GM12865 (cell line): ENCODE results near the gene TENT5A.
"Not testable (repeated sequence)": the region's sequence is repeated elsewhere in the genome, so short reads cannot be mapped to it uniquely, and the experiment has no call there.

ENCODE experiments used
- DNase-seq: peaks from one replicate; pipeline ENCODE4 v3.0.0; 2010; ENCODE audit warnings: low read depth
- H3K4me3 ChIP-seq: 2 replicates; pipeline ENCODE4 v1.5.1; 2011; ENCODE audit warnings: mild to moderate bottlenecking, low read depth, low read length, control low read depth
- TF ChIP-seq, protein P1 (sequence below): IDR thresholded peaks from 2 replicates; pipeline ENCODE4 v1.5.1; 2011; ENCODE audit warnings: low read length, control low read depth, low read depth, inconsistent platforms; ENCODE audit not compliant: insufficient read depth; ENCODE audit errors: missing control alignments

Gene TENT5A

GRCh38 chr6:81787313-81788068, 35.0 kb upstream of the TENT5A start:
- H3K4me3 ChIP-seq: no peak overlapping the region
- TF ChIP-seq, protein P1, sequence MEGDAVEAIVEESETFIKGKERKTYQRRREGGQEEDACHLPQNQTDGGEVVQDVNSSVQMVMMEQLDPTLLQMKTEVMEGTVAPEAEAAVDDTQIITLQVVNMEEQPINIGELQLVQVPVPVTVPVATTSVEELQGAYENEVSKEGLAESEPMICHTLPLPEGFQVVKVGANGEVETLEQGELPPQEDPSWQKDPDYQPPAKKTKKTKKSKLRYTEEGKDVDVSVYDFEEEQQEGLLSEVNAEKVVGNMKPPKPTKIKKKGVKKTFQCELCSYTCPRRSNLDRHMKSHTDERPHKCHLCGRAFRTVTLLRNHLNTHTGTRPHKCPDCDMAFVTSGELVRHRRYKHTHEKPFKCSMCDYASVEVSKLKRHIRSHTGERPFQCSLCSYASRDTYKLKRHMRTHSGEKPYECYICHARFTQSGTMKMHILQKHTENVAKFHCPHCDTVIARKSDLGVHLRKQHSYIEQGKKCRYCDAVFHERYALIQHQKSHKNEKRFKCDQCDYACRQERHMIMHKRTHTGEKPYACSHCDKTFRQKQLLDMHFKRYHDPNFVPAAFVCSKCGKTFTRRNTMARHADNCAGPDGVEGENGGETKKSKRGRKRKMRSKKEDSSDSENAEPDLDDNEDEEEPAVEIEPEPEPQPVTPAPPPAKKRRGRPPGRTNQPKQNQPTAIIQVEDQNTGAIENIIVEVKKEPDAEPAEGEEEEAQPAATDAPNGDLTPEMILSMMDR: no peak
- no peak for DNase-seq

- no peak overlapping the region for H3K4me3 ChIP-seq
- TF ChIP-seq, protein P1: no peak
- no peak for DNase-seq
Measured at GRCh38 chr6:81786150-81786549, 33.7 kb upstream of the TENT5A start.

DNA sequence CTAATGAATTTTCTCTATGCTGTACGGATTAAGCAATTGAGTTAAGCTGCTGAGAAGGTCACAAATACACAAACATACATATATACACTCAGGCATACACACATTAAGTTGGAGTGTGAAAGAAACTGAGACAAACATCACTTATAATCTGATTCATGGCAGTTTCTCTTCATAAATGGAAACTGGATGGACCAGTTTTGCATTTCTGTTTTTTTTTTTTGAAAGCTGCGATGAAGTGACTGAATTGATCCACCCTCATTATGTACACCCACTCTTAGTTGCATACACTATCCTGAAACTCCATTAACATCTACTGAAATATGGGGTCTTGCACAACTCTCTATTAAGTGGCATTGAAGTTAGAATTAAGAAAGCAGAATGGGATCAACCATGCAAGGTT, 32.9 kb upstream of the TENT5A start:
- H3K4me3 ChIP-seq: no peak overlapping the region
- no peak for DNase-seq
- TF ChIP-seq, protein P1: no peak

DNA sequence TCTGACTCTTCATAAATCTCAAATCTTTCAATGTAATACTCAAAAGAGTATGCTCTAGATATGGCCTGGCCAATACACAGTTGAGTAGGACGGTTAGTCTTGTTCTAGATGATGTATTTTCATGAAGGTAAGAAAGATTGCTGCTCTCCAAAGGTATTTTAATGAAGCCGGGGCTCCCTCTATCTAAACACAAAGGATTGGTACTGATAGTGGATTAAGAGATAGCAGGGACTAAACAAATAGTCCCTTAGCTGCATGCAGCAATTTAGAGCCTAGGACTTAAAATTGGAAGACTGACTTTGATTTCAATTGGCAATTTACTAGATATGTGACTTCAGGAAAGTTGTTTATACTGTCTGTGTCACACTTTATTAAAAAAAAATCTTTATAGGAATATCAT, 31.4 kb upstream of the TENT5A start:
- no peak overlapping the region for H3K4me3 ChIP-seq
- TF ChIP-seq, protein P1: no peak
- DNase-seq: no peak

DNA sequence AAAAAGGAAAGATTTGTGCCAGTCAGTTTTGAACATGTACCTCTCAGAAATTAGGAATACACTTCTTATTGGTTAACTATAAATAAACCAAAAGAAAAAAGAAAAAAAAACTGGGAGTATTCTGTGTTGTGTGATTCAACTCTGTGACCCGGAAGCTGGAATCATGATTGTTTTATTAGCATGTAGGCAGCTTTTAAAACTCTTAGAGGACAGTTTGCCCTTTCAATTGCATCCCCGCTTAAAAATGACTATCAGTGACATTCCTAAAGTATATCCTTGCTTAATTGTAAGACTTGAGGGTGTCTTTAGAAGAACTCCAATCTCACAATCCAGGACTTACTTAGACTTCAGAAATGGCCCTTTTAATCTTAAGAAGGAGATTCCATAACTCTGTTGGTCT, 29.1 kb upstream of the TENT5A start:
- TF ChIP-seq, protein P1: no peak
- no peak for DNase-seq
- no peak overlapping the region for H3K4me3 ChIP-seq

DNA sequence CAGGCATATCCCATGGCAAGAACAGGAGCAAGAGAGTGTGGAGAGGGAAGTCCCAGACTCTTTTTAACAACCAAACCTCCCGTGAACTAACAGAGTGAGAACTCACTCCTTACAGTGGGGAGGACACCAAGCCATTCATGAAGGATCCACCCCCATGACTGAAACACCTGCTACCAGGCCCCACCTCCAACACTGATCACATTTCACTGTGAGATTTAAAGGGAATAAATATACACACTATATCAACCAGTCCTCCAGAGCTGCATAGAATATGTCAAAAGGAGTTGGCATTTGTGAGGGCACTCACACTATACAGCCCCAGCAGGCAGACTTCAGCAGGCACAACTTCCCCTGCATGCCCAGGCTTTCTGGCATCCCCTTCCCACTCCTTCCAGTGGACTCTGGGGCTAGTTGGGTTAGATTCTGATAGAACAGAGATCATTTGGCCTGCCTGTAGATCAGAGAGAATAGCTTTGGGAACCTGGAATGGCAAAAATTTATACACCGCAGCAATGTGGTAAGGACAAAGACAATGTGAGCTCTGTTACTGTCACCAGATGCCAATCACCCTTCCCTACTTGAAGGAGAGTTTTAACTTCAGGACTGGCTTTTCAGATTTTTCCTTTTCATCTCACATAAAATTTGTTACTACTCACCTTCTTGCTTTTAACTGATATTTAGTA, 25.2 kb upstream of the TENT5A start:
- no peak overlapping the region for H3K4me3 ChIP-seq
- no peak for DNase-seq
- TF ChIP-seq, protein P1: no peak

DNA sequence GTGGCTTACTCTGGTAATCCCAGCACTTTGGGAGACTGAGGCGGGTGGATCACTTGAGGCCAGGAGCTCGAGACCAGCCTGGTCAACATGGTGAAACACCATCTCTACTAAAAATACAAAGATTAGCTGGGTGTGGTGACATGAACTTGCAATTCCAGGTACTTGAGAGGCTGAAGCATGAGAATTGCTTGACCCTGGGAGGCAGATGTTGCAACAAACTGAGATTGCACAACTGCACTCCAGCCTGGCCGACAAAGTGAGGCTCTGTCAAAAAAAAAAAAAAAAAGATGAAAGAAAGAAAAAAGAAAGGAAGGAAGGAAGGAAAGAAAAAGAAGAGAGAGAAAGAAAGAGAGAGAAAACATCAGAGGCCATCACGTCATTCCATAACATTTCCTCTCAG, 23.7 kb upstream of the TENT5A start:
- not testable (repeated sequence) for H3K4me3 ChIP-seq, DNase-seq
